HG02588 (cell line): ENCODE measurements around the gene ALKBH5.
"Not testable (repeated sequence)": the region's sequence is repeated elsewhere in the genome, so short reads cannot be mapped to it uniquely, and the experiment has no call there.

Experiments used
- ATAC-seq: cut with Tn5 transposase; IDR thresholded peaks from one replicate; pipeline ENCODE4 v1.9.1; 2021; ENCODE audit warnings: mild to moderate bottlenecking, moderate library complexity; ENCODE audit not compliant: unreplicated experiment

The ALKBH5 gene

GRCh38 chr17:18185391-18185790, 1.8 kb downstream of the ALKBH5 start:
- ATAC-seq: no peak

GRCh38 chr17:18185832-18186626, 2.4 kb downstream of the ALKBH5 start:
- no peak for ATAC-seq

- no peak for ATAC-seq
These were observed 3.0 kb downstream of the ALKBH5 start for GRCh38 chr17:18186627-18186982.

DNA sequence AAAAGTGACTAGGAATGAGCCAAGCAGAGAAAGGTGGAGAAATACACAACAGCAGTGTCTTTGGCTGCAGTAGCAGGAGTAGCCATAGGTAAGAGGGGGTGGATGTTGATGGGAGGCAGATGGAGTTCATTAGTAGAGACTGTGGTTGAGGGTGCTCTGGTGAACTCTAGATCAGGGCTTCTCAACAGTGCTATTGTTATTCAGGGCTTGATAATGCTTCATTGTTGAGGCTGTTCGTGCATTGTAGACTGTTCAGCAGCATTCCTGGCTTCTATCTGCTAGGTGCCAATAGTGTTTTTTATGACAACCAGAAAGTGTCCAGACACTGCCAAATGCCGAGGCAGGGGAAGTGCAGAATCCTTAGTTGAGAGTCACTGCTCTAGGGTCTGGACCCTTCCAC, 3.6 kb downstream of the ALKBH5 start:
- ATAC-seq: no peak

GRCh38 chr17:18187821-18188761, 4.5 kb downstream of the ALKBH5 start:
- no peak for ATAC-seq

DNA sequence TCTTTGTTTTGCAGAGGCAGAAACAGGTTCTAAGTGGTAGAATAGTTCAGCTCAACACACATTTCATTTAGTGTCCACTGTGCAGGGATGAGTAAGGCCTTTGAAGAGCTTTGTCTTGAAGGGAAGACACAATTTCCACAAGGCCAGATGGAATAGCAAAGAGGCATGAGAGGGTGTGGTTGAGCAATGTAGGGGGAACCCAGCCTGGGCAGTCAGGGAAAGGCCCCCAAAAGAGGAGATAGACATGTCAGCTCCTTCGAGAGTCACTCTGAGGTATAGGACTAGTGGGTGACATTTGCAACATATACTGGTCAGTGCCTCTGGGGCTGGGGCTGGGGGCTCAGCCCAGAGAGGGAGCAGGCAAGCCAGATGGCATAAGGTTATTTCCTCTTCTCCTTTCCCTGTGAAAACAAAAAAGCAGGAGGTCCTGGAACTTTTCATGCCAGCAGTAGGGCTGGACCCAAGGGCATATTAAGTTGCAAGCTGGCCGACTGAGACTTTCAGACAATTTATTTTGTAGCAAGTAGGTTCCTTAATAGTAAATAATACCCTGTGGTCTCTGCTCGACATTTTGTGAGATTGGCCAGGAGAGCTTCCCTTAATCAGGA, 7.1 kb downstream of the ALKBH5 start:
- ATAC-seq: no peak

DNA sequence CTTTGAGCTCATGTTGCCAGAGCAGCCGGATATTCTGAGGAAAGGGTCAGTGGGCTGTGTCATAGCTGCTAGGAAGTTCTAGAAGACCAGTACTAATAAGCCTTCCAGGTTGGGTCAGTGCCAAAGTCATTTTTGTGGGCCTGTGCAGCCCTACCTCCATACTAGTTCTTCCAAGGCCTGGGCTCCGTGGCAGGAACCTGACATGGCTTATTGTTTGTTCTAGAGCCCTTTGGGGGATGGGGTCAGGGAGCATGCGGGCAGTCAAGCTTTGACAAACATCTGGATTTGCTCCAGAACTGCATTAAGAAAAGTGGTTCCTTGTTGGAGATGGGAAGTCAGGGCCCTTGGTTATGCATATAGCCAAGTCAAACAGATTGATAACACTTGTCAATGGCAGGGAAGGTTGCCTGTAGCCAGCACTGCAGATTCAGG, 7.6 kb downstream of the ALKBH5 start:
- no peak for ATAC-seq

DNA sequence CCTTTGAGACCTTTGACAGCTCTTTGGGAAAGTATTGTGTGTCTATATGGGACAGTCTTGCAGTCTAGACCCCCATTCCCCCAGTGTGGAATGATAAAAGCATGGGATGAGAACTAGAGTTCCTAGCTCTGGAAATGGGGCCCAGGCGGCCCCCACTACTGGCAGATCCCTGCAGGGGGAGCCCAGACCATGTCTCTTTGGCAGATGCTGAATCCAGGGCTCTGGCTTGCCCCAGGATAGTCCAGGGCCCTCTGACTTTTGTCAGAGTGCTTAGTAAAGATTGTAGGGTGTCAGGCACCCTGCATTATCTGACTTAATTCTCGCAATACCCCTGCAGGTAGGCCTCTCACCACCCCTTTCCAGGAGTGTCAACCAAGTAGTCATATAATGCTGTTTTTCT, 8.3 kb downstream of the ALKBH5 start:
- no peak for ATAC-seq

GRCh38 chr17:18194394-18194793, 10.8 kb downstream of the ALKBH5 start:
- no peak for ATAC-seq

DNA sequence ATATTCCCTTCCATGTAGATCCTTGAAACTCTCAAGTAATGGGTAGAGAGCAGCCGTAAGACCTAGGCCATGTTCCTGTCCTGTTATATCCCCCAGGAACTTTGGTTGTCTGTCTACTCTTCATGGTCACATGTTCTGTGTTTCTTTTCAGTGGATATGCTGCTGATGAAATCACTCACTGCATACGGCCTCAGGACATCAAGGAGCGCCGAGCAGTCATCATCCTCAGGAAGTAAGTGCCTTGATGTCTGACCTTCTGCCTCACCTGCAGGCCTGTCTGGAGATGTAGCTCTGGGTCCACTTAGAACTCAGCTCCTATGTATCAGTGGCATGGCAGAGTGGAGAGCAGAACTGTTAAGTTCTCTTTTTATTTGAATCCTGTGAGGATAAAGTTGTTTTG, 11.2 kb downstream of the ALKBH5 start:
- no peak for ATAC-seq

DNA sequence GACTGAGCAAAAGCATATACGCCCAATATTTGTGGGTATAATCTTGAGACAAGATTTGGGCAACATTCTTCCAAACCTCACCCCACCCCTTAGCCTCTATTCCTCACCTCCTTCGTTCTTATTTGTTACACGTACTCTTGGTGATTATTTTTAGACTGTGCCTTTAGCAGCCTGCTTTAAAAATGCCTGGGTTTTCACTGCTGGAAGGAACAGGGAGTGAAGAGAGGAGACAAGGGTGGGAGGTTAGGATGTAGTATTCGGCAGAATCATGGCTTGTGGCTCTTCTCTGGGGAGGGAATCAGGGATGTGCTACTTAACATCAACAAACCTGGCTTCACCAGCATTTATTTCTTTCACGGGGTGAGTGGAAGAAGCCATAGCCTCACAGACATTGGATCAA, 11.6 kb downstream of the ALKBH5 start:
- ATAC-seq: no peak

- ATAC-seq: no peak
These were observed 14.0 kb downstream of the ALKBH5 start for GRCh38 chr17:18197535-18198194.

GRCh38 chr17:18198530-18198929, 14.9 kb downstream of the ALKBH5 start:
- no peak for ATAC-seq

- ATAC-seq: no peak
These were observed 17.5 kb downstream of the ALKBH5 start for GRCh38 chr17:18201108-18201507.

GRCh38 chr17:18203308-18203707, 19.7 kb downstream of the ALKBH5 start:
- no peak for ATAC-seq

- no peak for ATAC-seq
These were observed 22.2 kb downstream of the ALKBH5 start for GRCh38 chr17:18205861-18206260.

- no peak for ATAC-seq
These were observed 23.3 kb downstream of the ALKBH5 start for GRCh38 chr17:18206962-18207361.

DNA sequence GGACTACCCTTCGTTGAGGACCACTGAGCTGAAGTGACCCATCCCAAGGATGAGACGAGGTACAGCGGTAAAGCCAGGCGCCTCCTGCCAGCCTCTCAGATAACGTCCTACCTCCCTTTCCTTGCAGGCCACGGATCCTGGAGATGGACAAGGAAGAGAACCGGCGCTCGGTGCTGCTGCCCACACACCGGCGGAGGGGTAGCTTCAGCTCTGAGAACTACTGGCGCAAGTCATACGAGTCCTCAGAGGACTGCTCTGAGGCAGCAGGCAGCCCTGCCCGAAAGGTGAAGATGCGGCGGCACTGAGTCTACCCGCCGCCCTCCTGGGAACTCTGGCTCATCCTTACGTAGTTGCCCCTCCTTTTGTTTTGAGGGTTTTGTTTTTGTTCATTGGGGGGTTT, 24.5 kb downstream of the ALKBH5 start:
- ATAC-seq: no peak

GRCh38 chr17:18213666-18214270, 30.1 kb downstream of the ALKBH5 start:
- no peak for ATAC-seq

- not testable (repeated sequence) for ATAC-seq
These were observed 33.3 kb downstream of the ALKBH5 start for GRCh38 chr17:18216906-18217305.
